Suprapubic skin (tissue), 4 donors: ENCODE measurements around the gene RNASE4. TPM values are rescaled to one million over a fixed set of nuclear protein-coding genes. Genes with fewer than 3 reads are reported as not detected.
A peak's percentile ranks its signal among the peaks of the same experiment; 100 is the strongest.

ENCODE experiments used
- DNase-seq, 2 donors: peaks; one replicate each; pipeline ENCODE4 v3.0.0-alpha.2; 2019; ENCODE audit warnings: low spot score in 2 of 2
- H3K27ac ChIP-seq: fragments of 200-600 bp; sonication (generic); one replicate; pipeline ENCODE4 v1.5.1; 2019
- H3K27me3 ChIP-seq: fragments of 200-600 bp; sonication (generic); one replicate; pipeline ENCODE4 v1.5.1; 2019
- H3K36me3 ChIP-seq: fragments of 200-600 bp; sonication (generic); one replicate; pipeline ENCODE4 v1.5.1; 2019
- H3K4me1 ChIP-seq: fragments of 200-600 bp; sonication (generic); one replicate; pipeline ENCODE4 v1.5.1; 2019
- H3K4me3 ChIP-seq: fragments of 200-600 bp; sonication (generic); one replicate; pipeline ENCODE4 v1.5.1; 2019; ENCODE audit warnings: mild to moderate bottlenecking
- H3K9me3 ChIP-seq: fragments of 200-600 bp; sonication (generic); one replicate; pipeline ENCODE4 v1.5.1; 2019
- CTCF ChIP-seq, 2 donors: fragments of 200-600 bp in 1 of 2; fragments of 450-650 bp in 1 of 2; sonication (generic) in 1 of 2; IDR thresholded peaks; one replicate each; pipeline ENCODE4 v1.5.1; 2016 to 2019; ENCODE audit warnings: antibody characterized with exemption in 2 of 2, mild to moderate bottlenecking in 1 of 2, moderate library complexity in 1 of 2
- EP300 ChIP-seq: sonication (generic); formaldehyde crosslinking; IDR thresholded peaks from one replicate; pipeline ENCODE4 v1.6.1; 2017; ENCODE audit warnings: antibody characterized with exemption
- POLR2A ChIP-seq, 2 donors: fragments of 450-650 bp; IDR thresholded peaks; one replicate each; pipeline ENCODE4 v1.6.1; 2017; ENCODE audit warnings: antibody characterized with exemption in 2 of 2, mild to moderate bottlenecking in 2 of 2, moderate library complexity in 2 of 2
- POLR2AphosphoS5 ChIP-seq, 3 donors: sonication (generic); formaldehyde crosslinking; IDR thresholded peaks; one replicate each; pipeline ENCODE4 v1.6.1; 2017; ENCODE audit warnings: antibody characterized with exemption in 3 of 3
- WGBS: methylation state at CpG from one replicate; pipeline ENCODE4 v1.1.5; 2018; 5-methylcytosine and 5-hydroxymethylcytosine counted together
- total RNA-seq, 4 donors: library from RNA; depleted of rRNA; stranded (reverse); fragments of >200 nt; gene quantifications; one replicate each; pipeline ENCODE4 v1.1.0, GENCODE V29; 2016

The RNASE4 gene
- total RNA-seq, 4 donors from 2014 or later = 43.9 to 84.2 (median 66.2) TPM

- no peaks in the 10 kb centered on the region for H3K9me3 ChIP-seq
- H3K27ac ChIP-seq = no peak overlapping the region
- 94% methylated on average over 1 of the region's 1 CpG for WGBS
- DNase-seq = no peak
- TF ChIP-seq POLR2A (IDR thresholded peaks at IDR 0.05) (no peak), EP300 (no peak), POLR2AphosphoS5 (IDR thresholded peaks at IDR 0.05) (no peak), CTCF (IDR thresholded peaks at IDR 0.05) (no peak)
- peaks cover 20% of the 10 kb centered on the region for H3K4me1 ChIP-seq
- H3K27me3 ChIP-seq = no peaks in the 10 kb centered on the region
- no peak overlapping the region for H3K4me3 ChIP-seq
- no peaks in the 10 kb centered on the region for H3K36me3 ChIP-seq
Observed at GRCh38 chr14:20679907-20680306, 4.5 kb upstream of the RNASE4 start.

- no peak for TF ChIP-seq POLR2AphosphoS5 (IDR thresholded peaks at IDR 0.05)
- no peak for TF ChIP-seq CTCF (IDR thresholded peaks at IDR 0.05)
- TF ChIP-seq EP300 = no peak
- TF ChIP-seq POLR2A (IDR thresholded peaks at IDR 0.05) = no peak
- 72% methylated on average over 7 of the region's 8 CpGs for WGBS
- Histone ChIP-seq H3K36me3 (no peaks in the 10 kb centered on the region), H3K4me1 (peaks cover 25% of the 10 kb centered on the region), H3K9me3 (no peaks in the 10 kb centered on the region), H3K27me3 (no peaks in the 10 kb centered on the region), H3K4me3 (no peak overlapping the region), H3K27ac (no peak overlapping the region)
- no peak for DNase-seq
Observed at GRCh38 chr14:20680363-20680762, 4.0 kb upstream of the RNASE4 start.

GRCh38 chr14:20680843-20681347 lies 3.5 kb upstream of the RNASE4 start:
- no peak for DNase-seq

GRCh38 chr14:20681348-20682126 lies 2.8 kb upstream of the RNASE4 start:
- H3K27ac ChIP-seq = peak overlapping the region; percentile 97
- H3K27me3 ChIP-seq = no peaks in the 10 kb centered on the region
- under 1% methylated on average over 25 of the region's 25 CpGs for WGBS
- peak; percentile 87 to 90 for DNase-seq
- no peak for TF ChIP-seq CTCF (IDR thresholded peaks at IDR 0.05)
- TF ChIP-seq POLR2AphosphoS5 (IDR thresholded peaks at IDR 0.05) = peak in 1 of 3 donors; percentile 82
- no peak for TF ChIP-seq POLR2A (IDR thresholded peaks at IDR 0.05)
- TF ChIP-seq EP300 = no peak
- peak overlapping the region; percentile 71 for H3K4me3 ChIP-seq
- H3K9me3 ChIP-seq = no peaks in the 10 kb centered on the region
- H3K4me1 ChIP-seq = peaks cover 37% of the 10 kb centered on the region
- H3K36me3 ChIP-seq = no peaks in the 10 kb centered on the region

More at GRCh38 chr14:20680843-20681347, 3.5 kb upstream of the RNASE4 start:
- WGBS = 14% methylated on average over 7 of the region's 7 CpGs
- TF ChIP-seq CTCF (IDR thresholded peaks at IDR 0.05) (no peak), EP300 (no peak), POLR2AphosphoS5 (IDR thresholded peaks at IDR 0.05) (no peak), POLR2A (IDR thresholded peaks at IDR 0.05) (no peak)
- Histone ChIP-seq H3K4me1 (peaks cover 30% of the 10 kb centered on the region), H3K27ac (peak overlapping the region; percentile 97), H3K4me3 (peak overlapping the region; percentile 71), H3K27me3 (no peaks in the 10 kb centered on the region), H3K36me3 (no peaks in the 10 kb centered on the region), H3K9me3 (no peaks in the 10 kb centered on the region)

- DNase-seq = no peak
- no peak for TF ChIP-seq CTCF (IDR thresholded peaks at IDR 0.05)
- TF ChIP-seq EP300 = no peak
- TF ChIP-seq POLR2A (IDR thresholded peaks at IDR 0.05) = no peak
- TF ChIP-seq POLR2AphosphoS5 (IDR thresholded peaks at IDR 0.05) = no peak
- no peaks in the 10 kb centered on the region for H3K9me3 ChIP-seq
- peak overlapping the region; percentile 71 for H3K4me3 ChIP-seq
- H3K27me3 ChIP-seq = no peaks in the 10 kb centered on the region
- H3K27ac ChIP-seq = peak overlapping the region; percentile 97
- H3K36me3 ChIP-seq = no peaks in the 10 kb centered on the region
- peaks cover 42% of the 10 kb centered on the region for H3K4me1 ChIP-seq
- 1% methylated on average over 11 of the region's 11 CpGs for WGBS
Observed at GRCh38 chr14:20682127-20682434, 2.3 kb upstream of the RNASE4 start.
